H1 (cell line): Measurements from ENCODE around the gene PJVK.

Experiments
- CEBPB ChIP-seq: IDR thresholded peaks from 2 replicates; pipeline ENCODE4 v1.6.1; 2012; ENCODE audit warnings: low read depth, low read length
- EZH2 ChIP-seq: fragments of 200-600 bp; sonication (generic); IDR thresholded peaks from 2 replicates; pipeline ENCODE4 v1.7.1; 2012; ENCODE audit warnings: low read depth, mild to moderate bottlenecking, moderate library complexity, low read length, inconsistent platforms; ENCODE audit not compliant: severe bottlenecking
- JUND ChIP-seq: IDR thresholded peaks from 2 replicates; pipeline ENCODE4 v1.6.1; 2011; ENCODE audit warnings: mild to moderate bottlenecking, improper control_type of control experiment, low read length
- POLR2A ChIP-seq, 2 experiments: IDR thresholded peaks; 1 replicate in 1 of 2; 2 replicates in 1 of 2; pipeline ENCODE4 v1.6.1; 2011; ENCODE audit warnings: low read depth in 2 of 2, low read length in 2 of 2, mild to moderate bottlenecking in 2 of 2; ENCODE audit errors: control extremely low read depth in 1 of 2
- POLR2AphosphoS5 ChIP-seq: IDR thresholded peaks from 2 replicates; pipeline ENCODE4 v1.6.1; 2011; ENCODE audit warnings: low read depth, low read length
- RAD21 ChIP-seq, 2 experiments: IDR thresholded peaks in 1 of 2; conservative IDR thresholded peaks in 1 of 2; 2 replicates each; pipeline ENCODE4 v1.6.1; 2011; ENCODE audit warnings: low read depth in 2 of 2, low read length in 2 of 2, improper control_type of control experiment in 1 of 2, inconsistent platforms in 1 of 2, mild to moderate bottlenecking in 1 of 2, moderate library complexity in 1 of 2
- TBP ChIP-seq: IDR thresholded peaks from 2 replicates; pipeline ENCODE4 v1.6.1; 2011; ENCODE audit warnings: low read depth, low read length, improper control_type of control experiment
- TCF12 ChIP-seq: IDR thresholded peaks from 2 replicates; pipeline ENCODE4 v1.6.1; 2011; ENCODE audit warnings: low read depth, mild to moderate bottlenecking, low read length
- YY1 ChIP-seq: IDR thresholded peaks from 2 replicates; pipeline ENCODE4 v1.6.1; 2011; ENCODE audit warnings: low read depth, mild to moderate bottlenecking, low read length
- ZNF274 ChIP-seq: IDR thresholded peaks from 2 replicates; pipeline ENCODE4 v1.7.0; 2012; ENCODE audit warnings: low read length, borderline replicate concordance; ENCODE audit errors: extremely low read depth
- TF ChIP-seq, protein P1 (sequence below), 3 experiments: IDR thresholded peaks; 1 replicate in 2 of 3; 2 replicates in 1 of 3; pipeline versions ENCODE4 v1.5.1 to v1.6.1; 2011; ENCODE audit warnings: low read length in 3 of 3, mild to moderate bottlenecking in 3 of 3, inconsistent platforms in 2 of 3, low read depth in 1 of 3, moderate library complexity in 1 of 3; ENCODE audit not compliant: insufficient read depth in 1 of 3; ENCODE audit errors: control extremely low read depth in 1 of 3
- TF ChIP-seq, protein P2 (sequence below): IDR thresholded peaks from 2 replicates; pipeline ENCODE4 v1.6.1; 2012; ENCODE audit warnings: inconsistent platforms

DNA sequence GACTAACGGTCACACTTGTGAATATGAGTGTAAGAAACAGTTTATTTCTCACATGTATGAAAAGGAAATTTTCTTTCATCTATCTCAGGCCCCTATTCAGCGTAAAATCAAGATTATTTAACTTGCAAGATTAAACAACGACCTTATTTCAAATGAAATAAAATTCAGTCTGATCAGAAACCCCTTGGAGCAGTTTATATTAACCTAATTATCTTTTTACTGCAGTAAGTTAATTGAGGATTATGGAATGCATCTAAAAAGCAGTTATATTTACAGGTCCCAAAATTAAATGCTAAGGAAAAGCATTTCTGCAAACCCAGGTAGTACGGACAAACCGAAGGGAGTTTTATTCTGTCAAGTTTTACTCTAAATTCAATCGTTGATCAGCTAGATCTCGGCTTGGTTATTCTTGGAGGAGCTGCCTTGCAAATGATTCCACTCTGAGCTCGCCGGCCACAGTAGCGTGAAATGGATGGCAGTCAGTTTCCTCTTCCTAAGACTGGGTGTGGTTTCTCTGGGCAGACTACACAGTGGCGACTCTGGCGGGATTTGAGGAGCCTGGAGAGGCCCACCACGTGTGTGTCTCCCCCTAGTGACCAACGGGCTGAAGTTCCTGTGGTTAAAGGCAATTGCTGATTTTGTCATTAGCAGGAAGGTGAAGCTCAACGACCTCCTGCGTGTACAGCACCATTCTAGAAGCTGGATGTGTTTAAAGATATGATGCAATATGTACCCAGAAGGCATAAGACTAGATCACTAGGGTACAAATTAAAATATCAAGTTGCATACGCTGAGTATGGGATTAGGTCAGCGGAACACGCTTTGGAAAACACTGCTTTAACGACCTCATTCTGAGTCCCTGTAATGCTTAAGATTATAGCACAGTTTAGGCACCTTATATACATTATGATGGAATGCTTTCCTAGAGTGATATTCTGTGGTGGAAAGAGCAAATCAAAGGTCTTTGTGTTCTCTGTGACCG is 36.6 kb upstream of the PJVK start:
- TF ChIP-seq, protein P1, sequence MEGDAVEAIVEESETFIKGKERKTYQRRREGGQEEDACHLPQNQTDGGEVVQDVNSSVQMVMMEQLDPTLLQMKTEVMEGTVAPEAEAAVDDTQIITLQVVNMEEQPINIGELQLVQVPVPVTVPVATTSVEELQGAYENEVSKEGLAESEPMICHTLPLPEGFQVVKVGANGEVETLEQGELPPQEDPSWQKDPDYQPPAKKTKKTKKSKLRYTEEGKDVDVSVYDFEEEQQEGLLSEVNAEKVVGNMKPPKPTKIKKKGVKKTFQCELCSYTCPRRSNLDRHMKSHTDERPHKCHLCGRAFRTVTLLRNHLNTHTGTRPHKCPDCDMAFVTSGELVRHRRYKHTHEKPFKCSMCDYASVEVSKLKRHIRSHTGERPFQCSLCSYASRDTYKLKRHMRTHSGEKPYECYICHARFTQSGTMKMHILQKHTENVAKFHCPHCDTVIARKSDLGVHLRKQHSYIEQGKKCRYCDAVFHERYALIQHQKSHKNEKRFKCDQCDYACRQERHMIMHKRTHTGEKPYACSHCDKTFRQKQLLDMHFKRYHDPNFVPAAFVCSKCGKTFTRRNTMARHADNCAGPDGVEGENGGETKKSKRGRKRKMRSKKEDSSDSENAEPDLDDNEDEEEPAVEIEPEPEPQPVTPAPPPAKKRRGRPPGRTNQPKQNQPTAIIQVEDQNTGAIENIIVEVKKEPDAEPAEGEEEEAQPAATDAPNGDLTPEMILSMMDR (IDR thresholded peaks at IDR 0.05; ENCODE audit: control extremely low read depth in 1 of 3, insufficient read depth in 1 of 3, low read depth in 1 of 3, low read length in 3 of 3), result peak; percentile 91 to 97 (median 93)
- TF ChIP-seq POLR2AphosphoS5 (peak; percentile 67; the same call in 1 of the 2 replicates), POLR2A (IDR thresholded peaks at IDR 0.05; ENCODE audit: control extremely low read depth in 1 of 2, low read depth in 2 of 2, low read length in 2 of 2) (peak in 1 of 2 experiments; percentile 61; a peak in 2 of 3 replicates), EZH2 (no peak), TBP (peak; percentile 46; the same call in 1 of the 2 replicates), RAD21 (IDR thresholded peaks at IDR 0.05 in 1 of 2, conservative IDR thresholded peaks at IDR 0.05 in 1 of 2; ENCODE audit: low read depth in 2 of 2, low read length in 2 of 2) (peak; percentile 85 to 88), ZNF274 (no peak), TCF12 (no peak), JUND (no peak; the same call in 1 of the 2 replicates), YY1 (no peak), CEBPB (peak; percentile 57; the same call in 1 of the 2 replicates)
- TF ChIP-seq, protein P2, sequence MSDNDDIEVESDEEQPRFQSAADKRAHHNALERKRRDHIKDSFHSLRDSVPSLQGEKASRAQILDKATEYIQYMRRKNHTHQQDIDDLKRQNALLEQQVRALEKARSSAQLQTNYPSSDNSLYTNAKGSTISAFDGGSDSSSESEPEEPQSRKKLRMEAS, result peak; percentile 80
